Caco-2 (cell line): Measurements from ENCODE around the gene PKIB. TPM values are rescaled to one million over a fixed set of nuclear protein-coding genes. Genes with fewer than 3 reads are reported as not detected.
"Not testable (repeated sequence)": the region's sequence is repeated elsewhere in the genome, so short reads cannot be mapped to it uniquely, and the experiment has no call there.

ENCODE experiments used
- BruUV-seq: library from RNA; stranded (reverse); fragments of 400-500 nt; replicated peaks from 2 replicates; lab custom pipeline; 2021; lab: Mats Ljungman, UMichigan
- CTCF ChIA-PET: fragments of 300-600 bp; sonication (Branson Sonifier 250); formaldehyde crosslinking; loops from one replicate; lab custom pipeline; 2022; ENCODE audit warnings: antibody characterized with exemption; lab: Charles Lee
- POLR2A ChIA-PET: fragments of 300-600 bp; sonication (Branson Sonifier 250); formaldehyde crosslinking; loops from one replicate; lab custom pipeline; 2022; ENCODE audit warnings: antibody characterized with exemption; lab: Charles Lee
- DNase-seq, 2 experiments: peaks; one replicate each; pipeline versions ENCODE4 v3.0.0 to v3.0.0-alpha.2; 2020 to 2022
- H3K27me3 ChIP-seq: replicated peaks from 2 replicates; pipeline ENCODE4 v1.6.0; 2011; ENCODE audit warnings: low read length; ENCODE audit not compliant: control insufficient read depth, insufficient read depth
- H3K36me3 ChIP-seq: 2 replicates; pipeline ENCODE4 v1.5.1; 2011; ENCODE audit warnings: low read length; ENCODE audit not compliant: control insufficient read depth, insufficient read depth
- H3K4me1 ChIP-seq: fragments of 250-450 bp; sonication (Bioruptor Pico); 2 replicates; pipeline ENCODE4 v1.5.1; 2020; ENCODE audit warnings: mild to moderate bottlenecking
- H3K4me3 ChIP-seq: 2 replicates; pipeline ENCODE4 v1.5.1; 2011; ENCODE audit warnings: low read depth, mild to moderate bottlenecking, control low read depth, low read length
- H3K9me3 ChIP-seq: fragments of 250-450 bp; sonication (Bioruptor Pico); 2 replicates; pipeline ENCODE4 v1.5.1; 2020; ENCODE audit warnings: mild to moderate bottlenecking, moderate library complexity
- H3K27ac Mint-ChIP-seq: one replicate; pipeline ENCODE4 v1.8.0; 2022; ENCODE audit warnings: mixed read lengths; ENCODE audit not compliant: unreplicated experiment
- H3K27me3 Mint-ChIP-seq: one replicate; pipeline ENCODE4 v1.8.0; 2022; ENCODE audit warnings: mixed read lengths; ENCODE audit not compliant: insufficient read depth, unreplicated experiment
- H3K36me3 Mint-ChIP-seq: one replicate; pipeline ENCODE4 v1.8.0; 2022; ENCODE audit warnings: mild to moderate bottlenecking, mixed read lengths; ENCODE audit not compliant: insufficient read depth, unreplicated experiment
- H3K4me1 Mint-ChIP-seq: one replicate; pipeline ENCODE4 v1.8.0; 2022; ENCODE audit warnings: low read depth, mixed read lengths; ENCODE audit not compliant: unreplicated experiment
- H3K4me3 Mint-ChIP-seq: one replicate; pipeline ENCODE4 v1.8.0; 2022; ENCODE audit warnings: mild to moderate bottlenecking, moderate library complexity, mixed read lengths; ENCODE audit not compliant: unreplicated experiment
- H3K9me3 Mint-ChIP-seq: one replicate; pipeline ENCODE4 v1.8.0; 2022; ENCODE audit warnings: mixed read lengths; ENCODE audit not compliant: unreplicated experiment
- intact Hi-C: fragments of 100-400 bp; cut with micrococcal nuclease; formaldehyde crosslinking; loops from one replicate; pipeline ENCODE4 v1.10.0; 2022; ENCODE audit not compliant: unreplicated experiment
- total RNA-seq: library from RNA; stranded (reverse); gene quantifications from 2 replicates; pipeline ENCODE4 v1.2.3, GENCODE V29; 2022
- TF ChIP-seq, protein P1 (sequence below), 2 experiments: fragments of 200-600 bp in 1 of 2; IDR thresholded peaks; 1 replicate in 1 of 2; 2 replicates in 1 of 2; pipeline versions ENCODE4 v1.5.1 to v1.8.0; 2011 to 2022; ENCODE audit warnings: antibody characterized with exemption in 1 of 2, control low read depth in 1 of 2, inconsistent platforms in 1 of 2, low read depth in 1 of 2, low read length in 1 of 2, mild to moderate bottlenecking in 1 of 2, moderate library complexity in 1 of 2; ENCODE audit not compliant: insufficient read depth in 1 of 2, severe bottlenecking in 1 of 2, unreplicated experiment in 1 of 2

The PKIB gene
- total RNA-seq, 1 experiment from 2014 or later, result 18.6 TPM

DNA sequence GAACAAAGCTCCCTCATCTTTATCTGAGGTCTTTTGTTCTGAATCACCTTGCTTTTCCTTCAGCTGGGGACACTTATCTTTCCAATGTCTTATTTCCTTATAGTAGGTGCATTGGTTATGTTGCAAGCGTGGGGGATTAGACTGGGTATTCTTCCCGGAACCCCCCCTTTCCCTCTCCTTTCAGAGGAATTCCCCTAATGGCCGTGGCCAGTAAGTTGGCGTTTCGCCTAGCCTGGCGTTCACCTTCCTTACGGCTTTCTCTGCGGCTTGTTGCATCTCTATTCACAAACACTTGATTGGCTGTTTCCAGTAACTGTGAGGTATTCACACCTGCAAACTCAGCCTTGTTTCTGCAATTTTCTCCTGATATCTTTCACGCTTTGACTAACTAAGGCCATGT, 136.5 kb downstream of the PKIB start:
- Histone ChIP-seq H3K9me3 (no peaks in the 10 kb centered on the region), H3K4me1 (peaks cover 16% of the 10 kb centered on the region), H3K27me3 (no peaks in the 10 kb centered on the region), H3K4me3 (no peak overlapping the region), H3K36me3 (no peaks in the 10 kb centered on the region)
- no peaks in the 10 kb centered on the region for H3K27me3 Mint-ChIP-seq
- intact Hi-C loops, result no loop called here
- TF ChIP-seq, protein P1, sequence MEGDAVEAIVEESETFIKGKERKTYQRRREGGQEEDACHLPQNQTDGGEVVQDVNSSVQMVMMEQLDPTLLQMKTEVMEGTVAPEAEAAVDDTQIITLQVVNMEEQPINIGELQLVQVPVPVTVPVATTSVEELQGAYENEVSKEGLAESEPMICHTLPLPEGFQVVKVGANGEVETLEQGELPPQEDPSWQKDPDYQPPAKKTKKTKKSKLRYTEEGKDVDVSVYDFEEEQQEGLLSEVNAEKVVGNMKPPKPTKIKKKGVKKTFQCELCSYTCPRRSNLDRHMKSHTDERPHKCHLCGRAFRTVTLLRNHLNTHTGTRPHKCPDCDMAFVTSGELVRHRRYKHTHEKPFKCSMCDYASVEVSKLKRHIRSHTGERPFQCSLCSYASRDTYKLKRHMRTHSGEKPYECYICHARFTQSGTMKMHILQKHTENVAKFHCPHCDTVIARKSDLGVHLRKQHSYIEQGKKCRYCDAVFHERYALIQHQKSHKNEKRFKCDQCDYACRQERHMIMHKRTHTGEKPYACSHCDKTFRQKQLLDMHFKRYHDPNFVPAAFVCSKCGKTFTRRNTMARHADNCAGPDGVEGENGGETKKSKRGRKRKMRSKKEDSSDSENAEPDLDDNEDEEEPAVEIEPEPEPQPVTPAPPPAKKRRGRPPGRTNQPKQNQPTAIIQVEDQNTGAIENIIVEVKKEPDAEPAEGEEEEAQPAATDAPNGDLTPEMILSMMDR (IDR thresholded peaks at IDR 0.05; ENCODE audit: insufficient read depth in 1 of 2, low read depth in 1 of 2, low read length in 1 of 2, severe bottlenecking in 1 of 2, unreplicated experiment in 1 of 2), result no peak
- H3K36me3 Mint-ChIP-seq, result no peaks in the 10 kb centered on the region
- POLR2A ChIA-PET, result no interaction called here
- DNase-seq, result no peak
- no peaks in the 10 kb centered on the region for H3K9me3 Mint-ChIP-seq
- CTCF ChIA-PET, result no interaction called here
- H3K27ac Mint-ChIP-seq, result no peak overlapping the region
- H3K4me3 Mint-ChIP-seq, result no peak overlapping the region
- no TSS peak for BruUV-seq
- peaks cover 7% of the 10 kb centered on the region for H3K4me1 Mint-ChIP-seq

DNA sequence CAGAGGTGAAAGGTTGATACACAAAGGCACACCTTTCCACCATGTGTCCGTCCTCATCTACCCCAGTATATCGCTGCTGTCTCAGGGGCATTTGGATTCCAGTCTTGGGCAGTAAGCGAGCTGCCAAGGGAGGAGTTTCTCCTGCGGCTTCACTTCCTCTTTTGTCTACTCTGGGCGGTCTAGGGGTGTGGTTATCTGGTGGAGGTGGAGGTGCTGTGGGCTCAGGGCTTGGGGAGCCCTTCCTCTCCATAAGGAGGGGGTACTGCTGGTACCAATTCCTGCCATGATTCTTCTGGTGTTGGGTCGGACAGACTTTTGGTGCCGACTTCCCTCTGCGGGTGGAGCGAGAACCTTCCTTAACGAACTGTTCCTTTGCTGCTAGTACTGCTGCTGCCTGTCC, 137.4 kb downstream of the PKIB start:
- no peak for DNase-seq
- no peak overlapping the region for H3K27ac Mint-ChIP-seq
- H3K27me3 Mint-ChIP-seq, result no peaks in the 10 kb centered on the region
- POLR2A ChIA-PET, result no interaction called here
- TF ChIP-seq, protein P1 (IDR thresholded peaks at IDR 0.05; ENCODE audit: insufficient read depth in 1 of 2, low read depth in 1 of 2, low read length in 1 of 2, severe bottlenecking in 1 of 2, unreplicated experiment in 1 of 2), result no peak
- no peak overlapping the region for H3K4me3 Mint-ChIP-seq
- no peaks in the 10 kb centered on the region for H3K36me3 Mint-ChIP-seq
- intact Hi-C loops, result no loop called here
- H3K9me3 Mint-ChIP-seq, result no peaks in the 10 kb centered on the region
- peaks cover 9% of the 10 kb centered on the region for H3K4me1 Mint-ChIP-seq
- H3K9me3 ChIP-seq, result no peaks in the 10 kb centered on the region
- H3K4me1 ChIP-seq, result peaks cover 16% of the 10 kb centered on the region
- BruUV-seq, result no TSS peak
- CTCF ChIA-PET, result no interaction called here
- H3K36me3 ChIP-seq, result no peaks in the 10 kb centered on the region
- H3K4me3 ChIP-seq, result no peak overlapping the region
- no peaks in the 10 kb centered on the region for H3K27me3 ChIP-seq

DNA sequence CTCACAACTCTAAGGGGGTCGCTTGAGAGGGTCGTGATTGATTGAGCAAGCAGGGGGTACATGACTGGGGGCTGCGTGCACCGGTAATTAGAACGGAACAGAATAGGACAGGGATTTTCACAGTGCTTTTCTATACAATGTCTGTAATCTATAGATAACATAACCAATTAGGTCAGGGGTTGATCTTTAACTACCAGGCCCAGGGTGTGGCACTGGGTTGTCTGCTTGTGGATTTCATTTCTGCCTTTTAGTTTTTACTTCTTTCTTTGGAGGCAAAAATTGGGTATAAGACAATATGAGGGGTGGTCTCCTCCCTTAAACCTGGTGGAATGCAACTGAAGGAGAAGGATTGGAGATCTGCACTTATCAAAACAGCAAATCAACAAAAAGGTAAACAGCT, 138.7 kb downstream of the PKIB start:
- H3K4me1 Mint-ChIP-seq, H3K27me3 ChIP-seq, H3K9me3 ChIP-seq, H3K9me3 Mint-ChIP-seq, H3K4me3 Mint-ChIP-seq, POLR2A ChIA-PET, H3K27ac Mint-ChIP-seq, H3K36me3 Mint-ChIP-seq, intact Hi-C loops, CTCF ChIA-PET, DNase-seq, H3K27me3 Mint-ChIP-seq, BruUV-seq, H3K36me3 ChIP-seq, H3K4me3 ChIP-seq: not testable (repeated sequence)
- H3K4me1 ChIP-seq, result peaks cover 16% of the 10 kb centered on the region
